IMR-90 (cell line): ENCODE measurements around the gene TBC1D9B.

ENCODE experiments used
- CEBPB ChIP-seq: IDR thresholded peaks from 2 replicates; pipeline ENCODE4 v1.6.1; 2012; ENCODE audit warnings: low read depth, low read length, improper control_type of control experiment
- POLR2A ChIP-seq: IDR thresholded peaks from 2 replicates; pipeline ENCODE4 v1.6.1; 2012; ENCODE audit warnings: mild to moderate bottlenecking, low read depth, low read length
- TF ChIP-seq, protein P1 (sequence below): conservative IDR thresholded peaks from 2 replicates; pipeline ENCODE4 v1.5.1; 2012; ENCODE audit warnings: mild to moderate bottlenecking, low read depth, low read length, improper control_type of control experiment

DNA sequence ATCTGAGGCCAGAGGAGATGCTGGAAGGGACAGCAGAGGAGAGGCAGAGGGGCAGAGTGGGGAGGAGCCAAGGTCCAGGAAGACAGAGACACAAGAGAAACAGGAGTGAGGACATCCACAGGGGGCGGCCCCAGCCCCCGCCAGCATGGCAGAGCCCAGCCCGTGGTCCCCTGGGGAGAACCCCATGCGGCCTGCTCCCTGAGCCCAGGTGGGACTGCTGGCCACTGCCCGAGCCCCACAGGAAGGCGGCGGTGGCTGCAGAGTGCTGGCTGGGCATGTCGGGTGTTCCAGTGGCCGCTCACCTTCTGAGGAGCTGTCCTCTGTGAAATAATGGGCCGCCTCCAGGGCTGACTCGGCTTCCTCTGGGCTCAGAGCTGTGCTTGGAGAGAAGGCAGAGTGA is 40.2 kb downstream of the TBC1D9B start:
- TF ChIP-seq, protein P1, sequence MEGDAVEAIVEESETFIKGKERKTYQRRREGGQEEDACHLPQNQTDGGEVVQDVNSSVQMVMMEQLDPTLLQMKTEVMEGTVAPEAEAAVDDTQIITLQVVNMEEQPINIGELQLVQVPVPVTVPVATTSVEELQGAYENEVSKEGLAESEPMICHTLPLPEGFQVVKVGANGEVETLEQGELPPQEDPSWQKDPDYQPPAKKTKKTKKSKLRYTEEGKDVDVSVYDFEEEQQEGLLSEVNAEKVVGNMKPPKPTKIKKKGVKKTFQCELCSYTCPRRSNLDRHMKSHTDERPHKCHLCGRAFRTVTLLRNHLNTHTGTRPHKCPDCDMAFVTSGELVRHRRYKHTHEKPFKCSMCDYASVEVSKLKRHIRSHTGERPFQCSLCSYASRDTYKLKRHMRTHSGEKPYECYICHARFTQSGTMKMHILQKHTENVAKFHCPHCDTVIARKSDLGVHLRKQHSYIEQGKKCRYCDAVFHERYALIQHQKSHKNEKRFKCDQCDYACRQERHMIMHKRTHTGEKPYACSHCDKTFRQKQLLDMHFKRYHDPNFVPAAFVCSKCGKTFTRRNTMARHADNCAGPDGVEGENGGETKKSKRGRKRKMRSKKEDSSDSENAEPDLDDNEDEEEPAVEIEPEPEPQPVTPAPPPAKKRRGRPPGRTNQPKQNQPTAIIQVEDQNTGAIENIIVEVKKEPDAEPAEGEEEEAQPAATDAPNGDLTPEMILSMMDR, result no peak
- no peak for TF ChIP-seq CEBPB
- TF ChIP-seq POLR2A, result no peak
